ENCODE data around the gene ECSCR.

The ECSCR gene

GRCh38 chr5:139399501-139400121 is 62.9 kb downstream of the ECSCR start:
- Mint-ChIP-seq H3K36me3 (peaks cover 3% of the 10 kb centered on the region), H3K4me3 (no peak overlapping the region), H3K27me3 (no peaks in the 10 kb centered on the region), H3K27ac (no peak overlapping the region), H3K4me1 (ENCODE audit: low read depth) (peaks cover 23% of the 10 kb centered on the region), H3K9me3 (ENCODE audit: low read depth) (no peaks in the 10 kb centered on the region)

Measured in activated naive CD8-positive, alpha-beta T cell (primary cell).